Skeletal muscle cell (primary cell): ENCODE data around the gene RCOR3.
"Not testable (repeated sequence)": the region's sequence is repeated elsewhere in the genome, so short reads cannot be mapped to it uniquely, and the experiment has no call there.

Experiments
- DNase-seq: peaks from one replicate; pipeline ENCODE4 v3.0.0-alpha.2; 2010; ENCODE audit warnings: low read depth
- H3K4me3 ChIP-seq: 2 replicates; pipeline ENCODE4 v1.5.1; 2011; ENCODE audit warnings: low read depth, mild to moderate bottlenecking, control low read depth, low read length, moderate library complexity

The RCOR3 gene

GRCh38 chr1:211258310-211258755 is 833 bp upstream of the RCOR3 start:
- DNase-seq, result peak; percentile 30
- peak overlapping the region; percentile 89 for H3K4me3 ChIP-seq

- peak overlapping the region; percentile 89 for H3K4me3 ChIP-seq
- peak; percentile 7 for DNase-seq
Observed at GRCh38 chr1:211259638-211260126, 516 bp downstream of the RCOR3 start.

DNA sequence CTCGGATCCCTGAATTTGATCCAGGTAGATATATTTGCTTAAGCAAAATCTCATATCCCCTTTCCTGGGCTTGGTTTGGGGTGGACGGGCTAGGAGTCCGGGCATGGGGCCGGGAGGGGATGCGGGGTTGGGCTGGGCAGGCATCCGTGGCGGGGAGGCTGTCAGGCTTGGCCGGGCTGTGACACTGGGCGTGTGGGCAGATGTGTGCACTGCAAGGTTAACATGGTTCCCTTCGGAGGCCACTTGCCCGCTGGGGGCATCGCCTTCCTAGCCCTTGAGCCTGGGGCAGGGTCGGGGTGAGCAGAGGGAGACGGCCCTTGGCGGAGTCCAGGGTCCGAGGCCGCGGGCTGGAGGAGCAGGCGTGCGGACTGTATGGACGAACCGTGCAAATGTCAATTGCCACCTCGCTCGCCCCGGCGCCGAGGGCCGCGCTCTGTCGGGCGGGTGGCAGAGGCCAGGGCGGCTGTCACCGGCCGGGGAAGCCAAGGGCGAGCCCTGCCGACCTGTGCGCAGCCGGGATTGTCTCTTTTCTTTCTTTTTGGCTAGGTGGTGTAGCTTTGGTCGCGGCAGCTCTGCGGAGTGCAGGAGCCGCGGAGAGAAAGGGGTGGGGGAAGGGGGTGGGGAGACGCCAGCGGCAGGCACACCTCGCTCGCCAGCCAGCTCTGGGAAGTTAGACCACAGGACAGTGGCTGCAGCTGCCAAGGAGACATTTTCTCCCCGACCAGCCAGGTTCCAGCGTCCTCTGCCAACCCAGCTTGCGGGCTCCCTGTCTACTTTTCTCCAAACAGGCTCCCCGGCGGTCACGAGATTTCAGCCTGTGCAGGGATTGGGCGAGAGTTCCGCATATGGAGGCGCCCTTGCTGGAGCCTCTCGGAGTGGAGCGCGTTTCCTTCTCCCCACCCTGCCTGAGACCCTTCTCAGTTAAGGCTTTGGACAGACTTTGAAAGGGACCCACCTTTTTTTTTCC is 1.3 kb downstream of the RCOR3 start:
- H3K4me3 ChIP-seq, result peak overlapping the region; percentile 89
- DNase-seq, result peak; percentile 35

DNA sequence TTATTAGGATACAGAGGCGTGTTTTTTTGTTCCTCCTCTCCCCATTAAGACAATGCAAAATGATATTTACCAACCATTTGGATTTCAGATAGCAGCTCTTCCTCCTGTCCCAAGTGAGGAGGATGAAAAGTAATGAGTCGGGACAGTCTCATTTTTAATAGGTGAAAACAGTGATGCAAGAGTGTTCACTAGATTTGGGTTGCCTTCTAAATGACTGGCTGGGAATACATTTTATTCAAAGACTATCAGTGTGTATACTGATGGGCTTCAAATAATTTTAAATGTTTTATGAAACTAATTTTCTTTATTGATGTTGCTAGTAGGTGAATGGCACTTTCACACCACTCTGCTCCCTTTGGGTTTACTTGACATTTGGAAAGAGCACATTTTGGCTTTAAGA is 2.1 kb downstream of the RCOR3 start:
- H3K4me3 ChIP-seq, result peak overlapping the region; percentile 89
- DNase-seq, result no peak

DNA sequence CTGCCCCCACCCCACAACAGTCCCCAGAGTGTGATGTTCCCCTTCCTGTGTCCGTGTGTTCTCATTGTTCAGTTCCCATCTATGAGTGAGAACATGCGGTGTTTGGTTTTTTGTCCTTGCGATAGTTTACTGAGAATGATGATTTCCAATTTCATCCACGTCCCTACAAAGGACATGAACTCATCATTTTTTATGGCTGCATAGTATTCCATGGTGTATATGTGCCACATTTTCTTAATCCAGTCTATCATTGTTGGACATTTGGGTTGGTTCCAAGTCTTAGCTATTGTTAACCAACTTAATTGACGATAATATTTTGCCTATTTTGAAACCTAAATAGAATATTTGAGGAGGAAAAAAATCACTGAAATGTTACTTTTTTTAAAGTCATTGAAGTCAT is 3.9 kb downstream of the RCOR3 start:
- H3K4me3 ChIP-seq, DNase-seq: not testable (repeated sequence)

- DNase-seq, result no peak
- no peak overlapping the region for H3K4me3 ChIP-seq
Observed at GRCh38 chr1:211267204-211267857, 8.2 kb downstream of the RCOR3 start.

DNA sequence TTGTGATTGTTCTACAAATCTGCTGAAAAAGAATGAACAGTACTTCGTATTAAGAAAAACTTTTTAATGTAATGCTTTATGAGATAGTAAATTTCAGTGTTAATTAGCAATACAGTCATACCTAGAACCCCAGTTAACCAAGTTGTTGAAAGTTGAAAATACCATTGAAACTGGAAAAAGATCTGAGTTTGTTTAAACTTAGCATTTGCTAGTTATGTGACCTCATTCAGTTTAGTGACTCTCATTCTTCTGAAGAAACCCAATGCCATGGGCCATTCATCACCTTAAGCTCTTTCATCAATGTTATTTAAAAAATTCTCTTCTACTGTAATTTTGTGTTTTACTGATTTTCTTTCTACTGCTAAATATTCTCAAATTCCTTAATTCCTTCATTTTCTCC is 20.2 kb downstream of the RCOR3 start:
- DNase-seq, result no peak
- no peak overlapping the region for H3K4me3 ChIP-seq

DNA sequence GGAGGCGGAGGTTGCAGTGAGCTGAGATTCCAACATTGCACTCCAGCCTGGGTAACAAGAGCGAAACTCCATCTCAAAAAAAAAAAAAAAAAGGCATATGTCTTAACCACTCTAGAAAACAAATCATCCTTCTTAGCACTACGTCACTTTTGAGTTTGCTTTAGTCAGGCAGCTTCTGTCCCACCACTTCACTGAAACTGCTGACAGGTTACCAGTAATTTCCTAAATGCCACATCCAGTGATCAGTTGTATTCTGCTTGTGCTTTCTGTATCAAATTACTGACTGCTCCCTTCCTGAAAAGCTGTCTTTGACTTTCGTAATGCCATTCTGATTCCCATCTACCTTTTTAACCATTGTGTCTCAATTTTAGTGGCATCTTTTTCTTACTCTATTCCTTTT is 21.7 kb downstream of the RCOR3 start:
- no peak for DNase-seq
- H3K4me3 ChIP-seq, result no peak overlapping the region

DNA sequence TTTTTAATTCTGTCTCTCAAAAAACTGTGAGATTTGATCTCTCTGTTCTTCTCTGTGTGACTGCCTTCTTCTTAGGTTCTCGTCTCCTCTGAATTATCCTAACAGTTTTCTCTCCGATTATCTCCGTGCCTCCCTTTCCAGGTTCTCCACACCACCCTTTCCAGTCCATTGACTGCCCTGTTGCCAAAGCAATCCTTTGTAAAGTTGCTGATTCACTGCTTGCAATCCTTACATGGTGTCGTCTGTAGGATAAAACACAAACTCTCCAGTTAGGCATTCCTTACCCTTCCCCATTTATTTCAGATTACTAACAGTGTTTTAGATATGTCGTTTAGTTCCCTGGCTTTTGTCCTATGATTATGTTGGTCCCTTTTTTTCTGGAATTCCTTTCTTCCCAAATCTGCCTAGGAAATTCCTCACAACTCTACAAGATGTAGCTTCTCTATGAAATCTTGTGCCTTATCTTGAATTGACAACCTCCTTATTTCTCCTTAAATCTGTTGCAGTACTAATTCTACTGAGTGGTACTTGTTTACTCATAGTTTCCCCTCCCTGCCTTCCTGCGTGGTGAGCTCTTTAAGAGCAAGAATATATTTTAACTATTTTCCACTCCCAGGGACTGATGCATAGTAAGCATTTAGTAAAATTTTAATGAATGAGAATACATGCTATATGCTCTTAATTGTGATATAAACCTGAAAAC is 22.3 kb downstream of the RCOR3 start:
- H3K4me3 ChIP-seq, result no peak overlapping the region
- no peak for DNase-seq

DNA sequence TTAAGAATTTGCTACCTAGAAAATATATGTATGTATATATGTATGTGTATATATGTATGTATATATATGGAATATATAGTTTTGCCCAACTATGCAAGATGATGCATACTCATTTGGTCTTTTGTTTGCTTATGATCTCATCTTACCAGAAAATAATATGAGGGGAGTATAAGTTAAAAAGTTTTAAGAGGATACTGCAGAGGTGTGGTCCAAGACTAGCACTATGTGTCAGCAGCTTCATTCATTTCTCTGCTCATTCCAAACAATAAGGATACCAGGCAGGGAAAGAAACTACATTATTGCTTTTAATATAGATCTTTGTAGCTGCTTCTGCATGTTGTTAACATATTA is 22.8 kb downstream of the RCOR3 start:
- H3K4me3 ChIP-seq, result no peak overlapping the region
- DNase-seq, result no peak

DNA sequence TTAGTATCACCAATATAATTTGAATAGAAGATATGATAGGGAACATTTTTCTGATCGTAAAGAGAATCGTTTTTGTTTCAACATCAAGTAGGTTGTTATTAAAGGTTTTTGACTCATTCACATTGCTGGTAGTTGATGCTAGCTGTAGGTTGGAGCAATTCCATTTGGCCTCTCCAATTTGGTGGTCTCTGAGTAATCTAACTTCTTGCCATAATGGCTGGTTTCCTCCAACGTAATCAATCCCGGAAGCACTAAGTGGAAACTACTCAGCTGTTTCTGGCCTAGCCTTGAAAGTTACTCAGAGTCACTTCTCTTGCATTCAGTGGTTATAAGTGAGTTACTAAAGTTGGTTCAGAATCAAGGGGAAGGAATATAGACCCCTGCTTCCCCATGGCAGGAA is 26.0 kb downstream of the RCOR3 start:
- no peak for DNase-seq
- no peak overlapping the region for H3K4me3 ChIP-seq

- no peak overlapping the region for H3K4me3 ChIP-seq
- DNase-seq, result no peak
Observed at GRCh38 chr1:211287218-211287617, 28.1 kb downstream of the RCOR3 start.

DNA sequence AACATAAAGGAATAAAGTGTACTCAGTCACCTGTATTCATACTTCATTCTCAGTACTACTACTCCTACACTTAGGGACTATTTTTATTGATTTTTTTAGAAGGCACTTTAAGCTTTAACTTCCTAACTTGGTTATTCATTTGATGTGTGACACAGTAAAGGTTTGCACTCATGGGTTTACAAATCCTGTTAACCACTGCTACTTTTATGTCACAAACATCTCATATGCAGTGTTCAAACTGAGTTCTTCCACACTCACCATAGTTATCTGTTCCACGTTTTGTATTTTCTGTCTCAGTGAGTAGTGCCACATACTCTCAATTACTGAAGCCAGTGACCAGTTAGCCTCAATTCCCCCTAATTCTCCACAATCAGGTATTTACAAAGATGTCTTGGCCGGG is 33.2 kb downstream of the RCOR3 start:
- no peak for DNase-seq
- no peak overlapping the region for H3K4me3 ChIP-seq

GRCh38 chr1:211296396-211296795 is 37.2 kb downstream of the RCOR3 start:
- no peak overlapping the region for H3K4me3 ChIP-seq

DNA sequence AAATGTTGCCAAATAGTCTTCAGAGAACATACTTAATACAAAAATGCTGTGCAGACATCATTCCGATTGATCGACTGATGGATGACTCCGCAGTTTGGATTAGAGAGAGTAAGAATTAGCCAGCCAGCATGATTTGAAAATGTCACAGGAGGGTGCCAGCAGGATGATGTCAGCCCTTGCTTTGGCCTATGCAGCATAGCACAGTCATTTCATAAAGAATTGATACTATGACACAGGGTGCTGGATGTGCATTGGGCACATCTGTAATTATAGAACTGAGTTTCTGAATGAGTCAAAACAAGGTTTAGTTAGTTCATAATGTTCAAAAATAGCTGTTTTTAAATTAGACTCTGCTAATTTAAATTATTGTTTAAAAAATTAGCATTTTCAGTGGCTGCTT is 45.9 kb downstream of the RCOR3 start:
- no peak for DNase-seq
- H3K4me3 ChIP-seq, result no peak overlapping the region

More at GRCh38 chr1:211296396-211296795, 37.2 kb downstream of the RCOR3 start:
- DNase-seq, result no peak

DNA sequence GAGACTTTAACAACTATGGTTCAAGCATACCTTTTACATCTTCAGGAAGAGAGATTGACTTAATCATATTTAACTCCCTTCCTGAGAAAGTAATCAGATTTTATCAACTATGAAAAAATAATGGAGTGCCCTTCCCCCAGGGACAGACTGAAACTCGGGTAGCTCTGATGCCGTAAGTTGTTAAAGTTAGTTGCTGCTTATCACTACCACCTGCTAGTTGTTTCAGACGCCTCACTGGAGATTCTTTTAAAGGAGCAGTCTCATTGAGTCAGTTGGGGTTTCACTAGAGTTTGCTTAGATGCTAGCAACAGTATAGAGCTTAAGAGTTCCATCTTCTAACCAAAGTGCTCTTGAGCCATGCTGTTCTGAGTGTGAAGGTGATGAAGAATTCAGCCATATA is 50.5 kb downstream of the RCOR3 start:
- no peak overlapping the region for H3K4me3 ChIP-seq
- DNase-seq, result no peak

DNA sequence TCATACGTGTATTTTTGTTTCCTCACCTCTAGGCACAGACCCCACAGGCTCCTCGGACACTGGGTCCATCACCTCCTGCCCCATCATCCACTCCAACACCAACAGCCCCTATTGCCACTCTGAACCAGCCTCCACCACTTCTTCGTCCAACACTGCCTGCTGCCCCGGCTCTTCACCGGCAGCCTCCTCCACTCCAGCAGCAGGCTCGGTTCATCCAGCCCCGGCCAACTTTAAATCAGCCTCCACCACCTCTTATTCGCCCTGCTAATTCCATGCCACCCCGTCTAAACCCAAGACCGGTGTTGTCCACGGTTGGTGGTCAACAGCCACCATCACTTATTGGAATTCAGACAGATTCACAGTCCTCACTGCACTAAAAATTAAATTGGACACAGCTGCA is 54.2 kb downstream of the RCOR3 start:
- no peak overlapping the region for H3K4me3 ChIP-seq
- DNase-seq, result no peak

DNA sequence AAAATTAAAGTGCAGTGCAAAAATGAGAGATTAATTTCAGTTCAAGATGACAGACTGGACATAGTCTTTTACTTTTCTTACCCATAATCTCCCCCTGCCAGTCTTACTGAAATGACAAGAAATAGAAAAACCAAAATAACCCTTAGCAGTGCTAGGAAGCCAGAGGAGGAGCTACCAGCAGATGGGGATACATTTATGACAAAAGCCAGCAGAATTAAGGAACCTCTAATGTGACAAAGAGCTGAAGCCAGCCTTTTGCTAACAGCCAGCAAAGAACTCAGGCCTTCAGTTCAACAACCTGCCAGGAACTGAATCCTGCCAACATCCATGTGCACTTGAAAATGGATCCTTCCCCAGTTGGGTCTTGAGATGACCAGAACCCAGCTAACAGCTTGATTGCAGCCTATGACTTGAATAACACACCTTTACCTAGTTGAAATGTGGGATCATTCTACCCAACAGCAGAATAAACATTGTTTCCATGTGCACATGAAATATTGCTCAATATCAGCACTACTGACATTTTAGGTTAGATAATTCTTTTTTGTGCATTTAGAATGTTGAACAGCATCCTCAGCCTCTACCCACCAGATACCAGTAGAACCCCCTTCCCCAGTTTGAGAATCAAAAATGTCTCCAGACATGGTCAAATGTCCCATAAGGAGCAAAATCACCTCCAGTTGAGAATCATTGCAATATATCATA is 59.6 kb downstream of the RCOR3 start:
- no peak overlapping the region for H3K4me3 ChIP-seq
- no peak for DNase-seq

DNA sequence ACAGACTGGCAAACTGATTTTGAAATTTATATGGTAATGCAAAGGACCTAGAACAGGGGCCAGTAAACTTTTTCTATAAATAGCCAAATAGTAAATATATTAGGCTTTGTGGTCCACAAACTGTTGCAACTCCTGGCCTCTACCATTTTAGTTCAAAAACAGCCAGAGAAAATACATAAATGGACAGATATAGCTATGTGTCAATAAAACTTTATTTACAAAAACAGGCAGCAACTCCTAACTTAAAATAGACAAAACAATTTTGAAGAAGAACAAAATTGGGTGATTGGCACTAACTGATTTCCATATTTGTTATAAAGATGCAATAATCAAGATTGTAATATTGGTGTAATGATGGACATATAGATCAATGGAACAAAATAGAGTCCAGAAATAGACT is 60.7 kb downstream of the RCOR3 start:
- H3K4me3 ChIP-seq, result no peak overlapping the region
- no peak for DNase-seq
